ENCODE measurements around the gene SLC27A2. TPM values are rescaled to one million over a fixed set of nuclear protein-coding genes. Genes with fewer than 3 reads are reported as not detected.
"Not testable (repeated sequence)": the region's sequence is repeated elsewhere in the genome, so short reads cannot be mapped to it uniquely, and the experiment has no call there.

SLC27A2 gene
- polyA plus RNA-seq (2012; ENCODE audit: missing spikeins): not detected

DNA sequence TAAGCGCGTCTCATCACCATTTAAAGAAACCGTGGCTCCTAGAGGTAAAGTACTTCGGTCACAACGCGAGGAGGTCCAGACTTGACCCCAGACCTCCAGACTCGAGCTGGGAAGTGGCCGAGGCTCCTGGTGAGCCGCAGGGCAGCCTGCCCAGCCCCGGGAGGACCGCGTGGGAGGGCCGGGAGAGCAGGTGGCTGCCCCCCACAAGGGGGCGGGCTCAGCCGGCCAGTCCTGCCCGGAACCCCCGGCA lies at the start of gene SLC27A2:
SLC27A2 (plus strand) TSS at position 228 of the 250 bp plus-strand sequence. CDS start 232 bp downstream, outside the sequence.
- no peak for FAIRE-seq
- TF ChIP-seq POLR2AphosphoS5 (IDR thresholded peaks at IDR 0.05; ENCODE audit: low read depth, low read length): no peak
- no peak for TF ChIP-seq POLR2A (IDR thresholded peaks at IDR 0.05; ENCODE audit: low read depth, low read length)
- no peak for TF ChIP-seq TAF1 (IDR thresholded peaks at IDR 0.05; ENCODE audit: borderline replicate concordance, low read depth, low read length)

DNA sequence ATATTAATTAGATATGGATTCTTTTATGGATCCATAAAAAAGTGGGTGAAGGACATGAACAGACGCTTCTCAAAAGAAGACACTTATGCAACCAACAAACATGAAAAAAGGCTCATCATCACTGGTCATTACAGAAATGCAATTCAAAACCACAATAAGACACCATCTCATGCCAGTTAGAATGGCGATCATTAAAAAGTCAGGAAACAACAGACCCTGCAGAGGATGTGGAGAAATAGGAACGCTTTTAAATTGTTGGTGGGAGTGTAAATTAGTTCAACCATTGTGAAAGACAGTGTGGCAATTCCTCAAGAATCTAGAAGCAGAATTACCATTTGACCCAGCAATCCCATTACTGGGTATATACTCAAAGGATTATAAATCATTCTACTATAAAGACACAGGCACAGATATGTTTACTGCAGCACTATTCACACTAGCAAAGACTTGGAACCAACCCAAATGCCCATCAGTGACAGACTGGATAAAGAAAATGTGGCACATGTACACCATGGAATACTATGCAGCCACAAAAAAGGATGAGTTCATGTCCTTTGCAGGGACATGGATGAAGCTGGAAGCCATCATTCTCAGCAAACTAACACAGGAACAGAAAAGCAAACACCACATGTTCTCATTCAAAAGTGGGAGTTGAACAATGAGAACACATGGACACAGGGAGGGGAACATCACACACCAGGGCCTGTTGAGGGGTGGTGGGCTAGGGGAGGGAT lies 49.6 kb upstream of the SLC27A2 start:
- DNase-seq (ENCODE audit: insufficient read length); FAIRE-seq: not testable (repeated sequence)

More for the DNA sequence above, at the start of gene SLC27A2:
- DNase-seq (ENCODE audit: insufficient read length): no peak

DNA sequence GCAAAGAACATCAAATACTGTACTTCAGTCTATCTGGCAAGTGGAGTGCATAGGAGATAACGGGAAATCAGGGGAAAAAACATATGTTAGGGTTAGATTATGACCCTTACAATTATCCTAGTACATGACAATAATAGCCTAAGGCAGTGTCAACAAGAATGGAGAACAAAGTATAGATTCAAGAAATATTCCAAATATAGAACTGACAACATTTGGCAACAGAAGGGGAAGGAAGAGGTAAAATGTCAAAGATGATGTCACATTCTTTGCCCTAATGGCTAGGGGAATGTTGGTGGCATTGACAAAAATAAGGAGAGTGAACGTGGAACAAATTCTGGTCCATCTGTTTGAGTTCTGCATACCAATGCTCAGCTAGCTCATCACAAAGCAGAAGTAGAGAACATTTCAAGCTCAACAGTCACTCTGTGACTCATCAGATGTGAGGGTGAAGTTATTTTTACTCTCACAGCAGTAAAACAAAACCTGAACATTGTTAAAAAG lies 47.4 kb upstream of the SLC27A2 start:
- TF ChIP-seq TAF1 (IDR thresholded peaks at IDR 0.05; ENCODE audit: borderline replicate concordance, low read depth, low read length): no peak
- TF ChIP-seq POLR2A (IDR thresholded peaks at IDR 0.05; ENCODE audit: low read depth, low read length): no peak
- no peak for TF ChIP-seq POLR2AphosphoS5 (IDR thresholded peaks at IDR 0.05; ENCODE audit: low read depth, low read length)
- DNase-seq (ENCODE audit: insufficient read length) (no peak), FAIRE-seq (no peak)

DNA sequence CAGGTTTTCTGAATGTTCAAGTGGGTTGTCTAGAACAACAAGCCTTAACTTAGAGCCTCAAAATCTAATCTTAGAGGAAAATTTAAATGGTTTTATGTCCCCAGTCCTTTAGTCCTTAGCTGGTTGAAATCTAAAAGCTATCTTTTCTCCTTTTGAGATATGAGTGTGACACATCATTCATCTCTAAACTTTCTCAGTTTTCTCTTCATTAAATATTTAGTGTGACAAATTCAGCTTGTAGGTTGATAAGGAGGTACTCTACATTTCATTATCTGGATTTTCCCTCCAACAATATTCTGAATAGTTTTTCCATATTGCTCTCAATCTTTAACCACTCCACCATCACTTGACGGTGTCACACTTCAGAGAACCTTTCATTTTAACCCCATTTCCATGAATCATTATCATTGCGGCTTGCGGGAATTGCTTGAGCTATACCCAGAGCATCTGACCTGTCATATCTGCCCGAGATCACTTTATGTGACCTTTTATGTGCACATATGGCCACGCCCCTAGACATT lies 46.9 kb upstream of the SLC27A2 start:
- TF ChIP-seq POLR2A (IDR thresholded peaks at IDR 0.05; ENCODE audit: low read depth, low read length): no peak
- TF ChIP-seq TAF1 (IDR thresholded peaks at IDR 0.05; ENCODE audit: borderline replicate concordance, low read depth, low read length): no peak
- TF ChIP-seq POLR2AphosphoS5 (IDR thresholded peaks at IDR 0.05; ENCODE audit: low read depth, low read length): no peak
- FAIRE-seq: no peak
- no peak for DNase-seq (ENCODE audit: insufficient read length)

DNA sequence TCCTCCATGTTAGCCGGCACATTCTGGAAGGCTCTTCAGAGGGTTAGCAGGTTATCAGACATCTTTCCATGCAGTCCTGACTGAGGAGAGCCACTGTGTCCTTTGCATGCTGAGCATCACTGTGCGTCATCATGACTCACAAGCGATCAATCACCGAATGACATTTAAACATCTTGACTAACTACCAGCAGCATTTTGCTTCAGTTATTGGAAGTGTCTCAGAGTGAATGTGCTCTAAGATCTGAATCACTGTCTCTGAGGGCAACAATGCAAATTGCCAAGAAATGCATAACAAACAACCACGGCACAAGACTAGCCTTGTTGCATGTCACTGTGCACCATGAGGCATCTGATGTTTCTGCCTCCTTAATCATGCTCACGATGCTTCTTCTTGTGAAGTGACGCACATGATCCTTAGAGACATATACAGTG lies 44.6 kb upstream of the SLC27A2 start:
- no peak for FAIRE-seq
- no peak for DNase-seq (ENCODE audit: insufficient read length)
- TF ChIP-seq POLR2A (IDR thresholded peaks at IDR 0.05; ENCODE audit: low read depth, low read length): no peak
- TF ChIP-seq TAF1 (IDR thresholded peaks at IDR 0.05; ENCODE audit: borderline replicate concordance, low read depth, low read length): no peak
- TF ChIP-seq POLR2AphosphoS5 (IDR thresholded peaks at IDR 0.05; ENCODE audit: low read depth, low read length): no peak

DNA sequence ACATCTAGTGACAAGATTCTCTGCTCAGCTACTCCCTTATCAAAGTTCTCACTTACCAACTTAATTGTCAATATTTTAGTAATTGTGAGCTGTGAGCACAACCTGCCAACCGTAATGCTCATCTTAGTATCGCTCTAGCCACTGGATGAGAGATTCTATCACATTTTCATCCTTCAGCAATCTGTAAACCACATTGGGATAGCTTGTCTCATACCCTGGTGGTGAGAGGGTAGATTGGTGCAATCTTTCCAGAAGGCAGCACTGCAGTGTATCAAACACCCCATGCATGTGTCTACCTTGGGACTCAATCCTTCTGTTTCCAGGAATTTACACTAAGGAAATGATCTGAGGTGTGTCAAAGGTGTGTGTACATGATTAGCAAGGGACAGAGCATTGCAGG lies 44.1 kb upstream of the SLC27A2 start:
- DNase-seq (ENCODE audit: insufficient read length) (no peak), FAIRE-seq (no peak)
- TF ChIP-seq TAF1 (IDR thresholded peaks at IDR 0.05; ENCODE audit: borderline replicate concordance, low read depth, low read length) (no peak), POLR2AphosphoS5 (IDR thresholded peaks at IDR 0.05; ENCODE audit: low read depth, low read length) (no peak), POLR2A (IDR thresholded peaks at IDR 0.05; ENCODE audit: low read depth, low read length) (no peak)

DNA sequence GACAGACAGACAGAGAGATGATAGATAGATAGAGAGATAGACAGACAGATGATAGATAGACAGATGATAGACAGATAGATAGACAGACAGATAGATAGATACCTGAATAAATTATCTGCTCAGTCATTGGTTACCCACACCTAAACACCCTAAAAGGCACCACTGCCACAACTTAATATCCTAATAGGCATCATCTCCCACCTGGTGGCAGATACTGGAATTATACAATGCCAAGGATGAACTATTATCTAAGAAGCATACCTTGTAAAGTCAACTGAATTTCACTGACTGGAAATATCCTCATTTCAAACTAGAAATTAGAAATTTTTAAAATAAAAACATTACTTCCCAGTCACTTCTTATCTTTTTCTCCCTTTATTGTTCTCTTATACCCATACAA lies 43.6 kb upstream of the SLC27A2 start:
- TF ChIP-seq POLR2AphosphoS5 (IDR thresholded peaks at IDR 0.05; ENCODE audit: low read depth, low read length) (no peak), TAF1 (IDR thresholded peaks at IDR 0.05; ENCODE audit: borderline replicate concordance, low read depth, low read length) (no peak), POLR2A (IDR thresholded peaks at IDR 0.05; ENCODE audit: low read depth, low read length) (no peak)
- no peak for FAIRE-seq
- DNase-seq (ENCODE audit: insufficient read length): no peak

DNA sequence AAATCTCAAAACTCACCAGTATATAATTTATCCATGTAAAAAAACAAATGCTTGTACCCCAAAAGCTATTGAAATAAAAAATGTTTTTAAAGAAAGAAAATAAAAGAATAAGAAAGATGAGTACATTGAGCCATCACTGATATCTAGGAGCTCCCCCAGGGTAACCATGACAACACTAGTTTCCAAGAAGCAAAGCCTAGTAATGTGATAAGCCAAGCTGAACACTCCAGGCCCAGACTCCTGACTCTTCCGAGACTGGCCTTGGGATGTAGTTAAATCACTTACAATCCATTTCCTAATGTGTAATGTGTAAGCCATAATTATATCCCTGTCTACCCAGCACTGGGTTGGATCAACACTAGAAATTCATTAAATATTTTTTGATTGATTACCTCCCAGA lies 41.9 kb upstream of the SLC27A2 start:
- no peak for FAIRE-seq
- TF ChIP-seq TAF1 (IDR thresholded peaks at IDR 0.05; ENCODE audit: borderline replicate concordance, low read depth, low read length) (no peak), POLR2A (IDR thresholded peaks at IDR 0.05; ENCODE audit: low read depth, low read length) (no peak)
- DNase-seq (ENCODE audit: insufficient read length): no peak

DNA sequence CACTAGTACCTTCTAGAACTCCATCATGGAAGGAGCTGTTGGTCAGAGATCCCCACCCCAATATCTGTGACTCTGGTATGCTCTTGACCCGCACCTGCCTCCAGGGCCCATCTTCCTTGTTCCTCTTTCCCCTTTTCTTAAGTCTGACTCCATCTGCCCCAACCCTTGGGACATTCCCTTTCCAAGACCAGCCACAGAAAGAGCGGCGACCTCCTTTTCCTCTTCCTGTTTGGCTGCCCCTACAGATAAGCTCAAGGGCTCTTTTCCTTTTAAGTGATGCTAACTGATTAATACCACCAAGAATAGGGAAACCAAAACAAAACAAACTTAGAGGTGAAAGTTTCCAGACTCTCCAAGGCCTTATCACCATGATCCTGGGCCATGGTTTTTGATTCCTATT lies 41.0 kb upstream of the SLC27A2 start:
- FAIRE-seq: no peak
- no peak for DNase-seq (ENCODE audit: insufficient read length)
- no peak for TF ChIP-seq POLR2A (IDR thresholded peaks at IDR 0.05; ENCODE audit: low read depth, low read length)
- TF ChIP-seq TAF1 (IDR thresholded peaks at IDR 0.05; ENCODE audit: borderline replicate concordance, low read depth, low read length): no peak
- no peak for TF ChIP-seq POLR2AphosphoS5 (IDR thresholded peaks at IDR 0.05; ENCODE audit: low read depth, low read length)

DNA sequence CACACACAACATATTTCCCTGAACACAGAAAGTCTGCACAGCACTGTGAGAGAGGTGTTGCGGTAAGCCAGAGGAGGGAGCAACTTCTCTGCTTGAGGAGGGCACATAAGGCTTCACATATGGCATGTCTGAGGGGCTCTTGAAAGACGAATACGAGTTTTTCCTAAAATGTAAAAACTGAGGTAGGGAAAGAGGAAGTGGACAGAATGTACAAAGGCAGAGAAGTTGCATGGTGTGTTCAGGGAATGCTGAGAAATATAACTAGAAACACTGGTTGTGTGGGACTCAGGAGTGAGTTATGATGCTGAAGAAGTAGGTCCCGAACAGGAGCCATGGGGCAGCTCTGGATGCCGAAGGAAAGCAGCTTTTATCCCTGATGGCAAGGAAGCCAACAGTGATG lies 40.1 kb upstream of the SLC27A2 start:
- DNase-seq (ENCODE audit: insufficient read length): no peak
- TF ChIP-seq POLR2AphosphoS5 (IDR thresholded peaks at IDR 0.05; ENCODE audit: low read depth, low read length): no peak
- TF ChIP-seq POLR2A (IDR thresholded peaks at IDR 0.05; ENCODE audit: low read depth, low read length): no peak
- no peak for TF ChIP-seq TAF1 (IDR thresholded peaks at IDR 0.05; ENCODE audit: borderline replicate concordance, low read depth, low read length)

DNA sequence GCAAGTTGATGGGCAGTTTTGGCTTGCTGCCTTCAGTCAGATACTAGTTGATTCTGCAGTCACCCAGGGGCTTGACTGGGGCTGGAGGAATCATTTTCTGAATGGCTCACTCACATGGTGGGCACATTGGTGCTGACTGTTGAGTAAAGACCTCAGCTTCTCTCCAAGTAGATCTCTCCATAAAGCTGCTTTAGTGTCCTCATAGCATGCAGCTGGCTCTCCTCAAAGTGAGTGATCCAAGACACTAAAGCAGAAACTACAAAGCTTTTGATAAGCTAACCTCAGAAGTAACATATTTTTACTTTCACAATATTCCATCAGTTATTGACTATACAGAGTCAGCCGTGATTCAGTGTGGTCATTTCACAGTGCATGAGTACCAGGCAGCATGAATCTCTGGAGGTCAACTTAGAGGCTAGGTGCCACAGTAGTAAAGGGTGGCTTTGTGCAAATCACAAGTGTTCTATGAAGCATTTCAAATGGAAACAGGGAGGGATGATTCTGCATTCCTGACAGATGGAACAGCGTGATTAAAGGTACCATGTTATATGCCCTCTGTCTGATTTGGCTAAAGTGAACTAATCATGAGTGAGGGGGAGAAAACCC lies 38.6 kb upstream of the SLC27A2 start:
- TF ChIP-seq TAF1 (IDR thresholded peaks at IDR 0.05; ENCODE audit: borderline replicate concordance, low read depth, low read length) (no peak), POLR2AphosphoS5 (IDR thresholded peaks at IDR 0.05; ENCODE audit: low read depth, low read length) (no peak), POLR2A (IDR thresholded peaks at IDR 0.05; ENCODE audit: low read depth, low read length) (no peak)
- FAIRE-seq (no peak), DNase-seq (ENCODE audit: insufficient read length) (no peak)

More for the DNA sequence above, 40.1 kb upstream of the SLC27A2 start:
- no peak for FAIRE-seq

All from GM12892 (cell line).